Neuronal stem cell (in vitro differentiated cells): ENCODE data around the gene RPN1.

ENCODE experiments used
- DNase-seq: peaks from one replicate; pipeline ENCODE4 v3.0.0-alpha.2; 2013; ENCODE audit warnings: low spot score
- H2AFZ ChIP-seq: one replicate; pipeline ENCODE4 v1.6.1; 2013; ENCODE audit warnings: mild to moderate bottlenecking, low read length, inconsistent platforms
- H2AK5ac ChIP-seq: 2 replicates; pipeline ENCODE4 v1.6.1; 2013; ENCODE audit warnings: low read depth, mild to moderate bottlenecking, inconsistent platforms, low read length, moderate library complexity, mixed read lengths
- H2BK120ac ChIP-seq: 2 replicates; pipeline ENCODE4 v1.6.1; 2013; ENCODE audit warnings: low read depth, mild to moderate bottlenecking, inconsistent platforms, low read length, moderate library complexity, mixed read lengths
- H2BK12ac ChIP-seq: one replicate; pipeline ENCODE4 v1.6.1; 2013; ENCODE audit warnings: low read length, inconsistent platforms
- H2BK15ac ChIP-seq: 2 replicates; pipeline ENCODE4 v1.6.1; 2013; ENCODE audit warnings: mild to moderate bottlenecking, low read length, inconsistent platforms, mixed read lengths
- H2BK5ac ChIP-seq: one replicate; pipeline ENCODE4 v1.6.1; 2013; ENCODE audit warnings: inconsistent platforms, mild to moderate bottlenecking, low read length, moderate library complexity
- H3K14ac ChIP-seq: one replicate; pipeline ENCODE4 v1.6.1; 2013; ENCODE audit warnings: low read length, inconsistent platforms
- H3K18ac ChIP-seq: 2 replicates; pipeline ENCODE4 v1.6.1; 2013; ENCODE audit warnings: low read length, inconsistent platforms
- H3K23ac ChIP-seq: 2 replicates; pipeline ENCODE4 v1.6.1; 2013; ENCODE audit warnings: low read depth, mild to moderate bottlenecking, mixed read lengths, low read length, inconsistent platforms; ENCODE audit not compliant: poor library complexity
- H3K27ac ChIP-seq: replicated peaks from 3 replicates; pipeline ENCODE4 v1.5.1; 2013; ENCODE audit warnings: low read length, inconsistent platforms
- H3K27me3 ChIP-seq, 3 experiments: 2 replicates each; pipeline ENCODE4 v1.6.1; 2013; ENCODE audit warnings: low read length in 3 of 3, mild to moderate bottlenecking in 2 of 3, inconsistent platforms in 1 of 3, low read depth in 1 of 3, mixed read lengths in 1 of 3, moderate library complexity in 1 of 3; ENCODE audit not compliant: control insufficient read depth in 3 of 3, insufficient read depth in 3 of 3
- H3K36me3 ChIP-seq, 2 donors: replicated peaks in 1 of 2; 2 replicates each; pipeline ENCODE4 v1.6.1; 2013; ENCODE audit warnings: low read length in 2 of 2; ENCODE audit not compliant: control insufficient read depth in 2 of 2, insufficient read depth in 2 of 2
- H3K4ac ChIP-seq: 2 replicates; pipeline ENCODE4 v1.6.1; 2013; ENCODE audit warnings: inconsistent platforms, mild to moderate bottlenecking, low read length, moderate library complexity
- H3K4me1 ChIP-seq, 2 donors: 1 replicate in 1 of 2; 2 replicates in 1 of 2; pipeline ENCODE4 v1.6.1; 2013; ENCODE audit warnings: low read length in 2 of 2, low read depth in 1 of 2; ENCODE audit not compliant: control insufficient read depth in 2 of 2, insufficient read depth in 1 of 2
- H3K4me2 ChIP-seq: one replicate; pipeline ENCODE4 v1.6.1; 2013; ENCODE audit warnings: mild to moderate bottlenecking, low read length, inconsistent platforms; ENCODE audit not compliant: insufficient read depth, poor library complexity, severe bottlenecking
- H3K4me3 ChIP-seq, 2 donors: 2 replicates each; pipeline ENCODE4 v1.5.1; 2013; ENCODE audit warnings: low read length in 2 of 2, mild to moderate bottlenecking in 2 of 2, inconsistent platforms in 1 of 2, moderate library complexity in 1 of 2
- H3K79me1 ChIP-seq: one replicate; pipeline ENCODE4 v1.6.1; 2013; ENCODE audit warnings: low read depth, mild to moderate bottlenecking, inconsistent platforms, low read length, moderate library complexity
- H3K9ac ChIP-seq: one replicate; pipeline ENCODE4 v1.6.1; 2013; ENCODE audit warnings: mild to moderate bottlenecking, low read depth, low read length, inconsistent platforms; ENCODE audit not compliant: poor library complexity
- H3K9me3 ChIP-seq, 2 donors: replicated peaks in 1 of 2; 2 replicates each; pipeline versions ENCODE3 to v1.6.1; 2013; ENCODE audit warnings: low read length in 2 of 2, mild to moderate bottlenecking in 2 of 2, inconsistent platforms in 1 of 2, low read depth in 1 of 2, mixed read lengths in 1 of 2, moderate library complexity in 1 of 2; ENCODE audit not compliant: control insufficient read depth in 2 of 2, insufficient read depth in 1 of 2
- H4K8ac ChIP-seq: one replicate; pipeline ENCODE4 v1.6.1; 2013; ENCODE audit warnings: low read depth, mild to moderate bottlenecking, inconsistent platforms, low read length, moderate library complexity
- H4K91ac ChIP-seq: one replicate; pipeline ENCODE4 v1.6.1; 2013; ENCODE audit warnings: low read length, low read depth, mild to moderate bottlenecking, inconsistent platforms; ENCODE audit not compliant: poor library complexity
- WGBS, 2 donors: extraction: QIAGEN DNeasy Blood & Tissue Kit; methylation state at CpG; one replicate each; pipeline ENCODE4 v1.1.7; 2013; ENCODE audit warnings: missing lambda C conversion rate in 2 of 2, mixed read lengths in 1 of 2; ENCODE audit not compliant: insufficient read length in 2 of 2, insufficient replicate concordance in 1 of 2; ENCODE audit errors: extremely low coverage in 2 of 2; 5-methylcytosine and 5-hydroxymethylcytosine counted together

The RPN1 gene

DNA sequence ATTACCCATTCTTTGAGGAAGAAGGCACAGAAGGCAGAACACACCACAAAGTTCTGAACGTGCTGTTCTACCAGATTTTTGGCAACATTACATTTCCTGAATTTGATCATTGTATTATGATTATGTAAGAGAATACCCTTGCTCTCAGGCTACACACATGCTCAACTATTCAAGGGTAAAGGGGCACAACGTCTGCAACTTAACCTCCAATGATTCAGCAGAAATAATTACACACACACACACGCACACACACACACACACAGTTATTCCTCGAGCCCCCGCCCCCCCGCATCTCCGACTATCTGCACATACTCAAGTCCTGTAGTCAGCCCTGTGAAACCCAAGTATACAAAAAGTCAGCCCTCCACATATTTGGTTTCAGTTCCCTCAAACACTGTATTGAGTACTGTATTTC is 26.8 kb downstream of the RPN1 start:
- no peak overlapping the region for H2AK5ac ChIP-seq
- H3K79me1 ChIP-seq = no peaks in the 10 kb centered on the region
- no peak overlapping the region for H2BK12ac ChIP-seq
- no peak overlapping the region for H2BK120ac ChIP-seq
- H3K27ac ChIP-seq = no peak overlapping the region
- WGBS, 2 donors = no CpG with 5 or more reads among the region's 7 CpGs
- no peaks in the 10 kb centered on the region for H3K4me1 ChIP-seq
- H4K91ac ChIP-seq = no peak overlapping the region
- no peaks in the 10 kb centered on the region for H3K27me3 ChIP-seq
- H3K18ac ChIP-seq = no peak overlapping the region
- no peak overlapping the region for H2AFZ ChIP-seq
- H3K4me3 ChIP-seq = no peak overlapping the region
- no peak overlapping the region for H3K23ac ChIP-seq
- H3K4ac ChIP-seq = no peak overlapping the region
- peaks cover 62 to 97% of the 10 kb centered on the region in 2 donors for H3K36me3 ChIP-seq
- no peak overlapping the region for H3K14ac ChIP-seq
- no peak overlapping the region for H3K4me2 ChIP-seq
- no peak for DNase-seq
- no peak overlapping the region for H3K9ac ChIP-seq
- no peak overlapping the region for H4K8ac ChIP-seq
- no peak overlapping the region for H2BK5ac ChIP-seq
- no peaks in the 10 kb centered on the region for H3K9me3 ChIP-seq
- H2BK15ac ChIP-seq = no peak overlapping the region

DNA sequence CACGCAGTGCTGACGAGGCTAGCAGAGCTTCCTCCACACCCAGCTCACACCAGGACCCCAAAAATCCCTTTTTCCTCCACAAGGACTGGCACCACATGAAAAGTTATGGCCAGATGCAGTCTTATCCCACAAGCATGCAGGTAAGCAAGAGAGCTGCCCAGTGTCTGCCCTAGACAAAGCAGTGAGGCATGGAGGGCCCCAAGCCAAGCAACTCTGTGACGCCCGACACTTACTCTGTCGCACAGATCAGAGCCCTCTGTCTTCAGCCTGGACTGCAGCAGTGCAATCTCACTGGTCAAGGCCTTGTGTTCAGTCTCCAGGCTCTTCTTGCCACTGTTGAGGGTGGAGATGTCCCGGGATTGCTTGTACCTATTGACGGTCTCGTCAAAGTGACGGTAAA is 28.7 kb downstream of the RPN1 start:
- Histone ChIP-seq H2AK5ac (no peak overlapping the region), H3K9ac (no peak overlapping the region), H2BK12ac (no peak overlapping the region), H2BK120ac (no peak overlapping the region), H3K36me3 (peaks cover 59 to 91% of the 10 kb centered on the region in 2 donors), H3K4ac (no peak overlapping the region), H3K4me3 (no peak overlapping the region), H3K18ac (no peak overlapping the region), H3K23ac (no peak overlapping the region), H3K4me2 (no peak overlapping the region), H2BK5ac (no peak overlapping the region), H3K14ac (no peak overlapping the region), H3K4me1 (peaks cover 3 to 10% of the 10 kb centered on the region in 2 donors), H4K91ac (no peak overlapping the region), H2AFZ (no peak overlapping the region), H3K27me3 (no peaks in the 10 kb centered on the region), H3K27ac (no peak overlapping the region), H3K9me3 (no peaks in the 10 kb centered on the region), H2BK15ac (no peak overlapping the region), H4K8ac (no peak overlapping the region), H3K79me1 (peaks cover 2% of the 10 kb centered on the region)
- DNase-seq = no peak
- WGBS, 2 donors = no CpG with 5 or more reads among the region's 9 CpGs

DNA sequence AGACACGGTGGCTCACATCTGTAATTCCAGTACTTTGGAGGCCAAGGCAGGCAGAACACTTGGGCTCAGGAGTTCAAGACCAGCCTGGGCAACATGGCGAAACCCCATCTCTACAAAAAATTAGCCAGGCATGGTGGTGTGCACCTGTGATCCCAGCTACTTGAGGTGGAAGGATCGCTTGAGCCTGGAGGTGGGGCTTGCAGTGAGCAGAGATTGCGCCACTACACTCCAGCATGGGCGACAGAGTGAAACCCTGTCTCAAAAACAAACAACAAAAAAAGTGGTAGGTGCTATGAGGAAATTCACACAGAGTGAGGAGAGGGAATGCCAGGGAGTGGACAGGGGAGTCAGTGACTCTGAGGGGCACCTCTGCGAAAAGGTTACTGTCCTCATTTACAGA is 29.4 kb downstream of the RPN1 start:
- Histone ChIP-seq H3K4me3 (no peak overlapping the region), H3K27ac (no peak overlapping the region)
- WGBS, 2 donors = no CpG with 5 or more reads among the region's 6 CpGs

DNA sequence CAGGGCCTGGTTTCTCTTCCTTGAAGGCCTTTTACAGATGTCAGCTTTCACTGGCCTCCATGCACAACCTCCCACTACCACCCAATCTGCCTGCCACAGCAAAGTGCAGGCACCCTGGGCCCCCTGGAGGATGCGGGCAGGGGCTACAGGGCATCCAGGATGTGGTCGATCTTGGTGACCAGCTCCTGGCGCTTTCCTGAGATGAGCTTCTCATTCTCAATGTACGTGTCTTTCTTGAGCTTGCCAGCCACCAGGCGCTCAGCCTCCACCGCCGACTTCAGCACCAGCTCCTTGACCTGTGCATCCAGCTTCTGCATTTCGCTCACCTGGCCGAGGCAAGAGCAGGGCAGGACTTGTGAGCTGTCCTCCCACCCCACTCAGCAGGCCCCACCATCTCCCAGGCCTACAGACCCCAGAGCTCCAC is 30.3 kb downstream of the RPN1 start:
- Histone ChIP-seq H3K4ac (no peak overlapping the region), H3K4me1 (peaks cover 3 to 10% of the 10 kb centered on the region in 2 donors), H3K4me2 (no peak overlapping the region), H2AK5ac (no peak overlapping the region), H2BK120ac (no peak overlapping the region), H3K23ac (no peak overlapping the region), H3K27me3 (no peaks in the 10 kb centered on the region), H2BK12ac (no peak overlapping the region), H4K8ac (no peak overlapping the region), H2BK15ac (no peak overlapping the region), H2BK5ac (no peak overlapping the region), H3K4me3 (no peak overlapping the region), H2AFZ (no peak overlapping the region), H3K9me3 (no peaks in the 10 kb centered on the region), H3K18ac (no peak overlapping the region), H3K9ac (no peak overlapping the region), H3K14ac (no peak overlapping the region), H3K36me3 (peaks cover 44 to 76% of the 10 kb centered on the region in 2 donors), H3K27ac (no peak overlapping the region), H3K79me1 (peaks cover 7% of the 10 kb centered on the region), H4K91ac (no peak overlapping the region)
- no CpG with 5 or more reads among the region's 9 CpGs for WGBS, 2 donors
- DNase-seq = no peak

More for the DNA sequence above, 29.4 kb downstream of the RPN1 start:
- H2BK15ac ChIP-seq = no peak overlapping the region
- no peaks in the 10 kb centered on the region for H3K9me3 ChIP-seq
- peaks cover 52 to 86% of the 10 kb centered on the region in 2 donors for H3K36me3 ChIP-seq
- no peak for DNase-seq
- H3K9ac ChIP-seq = no peak overlapping the region
- H2BK12ac ChIP-seq = no peak overlapping the region
- H4K8ac ChIP-seq = no peak overlapping the region
- no peaks in the 10 kb centered on the region for H3K27me3 ChIP-seq
- H4K91ac ChIP-seq = no peak overlapping the region
- peaks cover 7% of the 10 kb centered on the region for H3K79me1 ChIP-seq
- H3K23ac ChIP-seq = no peak overlapping the region
- no peak overlapping the region for H2BK120ac ChIP-seq
- H2AFZ ChIP-seq = no peak overlapping the region
- H3K4me1 ChIP-seq = peaks cover 3 to 10% of the 10 kb centered on the region in 2 donors
- H3K4ac ChIP-seq = no peak overlapping the region
- no peak overlapping the region for H3K4me2 ChIP-seq
- no peak overlapping the region for H2BK5ac ChIP-seq
- no peak overlapping the region for H2AK5ac ChIP-seq
- no peak overlapping the region for H3K18ac ChIP-seq
- H3K14ac ChIP-seq = no peak overlapping the region
